ENCODE measurements around the gene CSNK1A1.
"Not testable (repeated sequence)": the region's sequence is repeated elsewhere in the genome, so short reads cannot be mapped to it uniquely, and the experiment has no call there.

CSNK1A1 gene

DNA sequence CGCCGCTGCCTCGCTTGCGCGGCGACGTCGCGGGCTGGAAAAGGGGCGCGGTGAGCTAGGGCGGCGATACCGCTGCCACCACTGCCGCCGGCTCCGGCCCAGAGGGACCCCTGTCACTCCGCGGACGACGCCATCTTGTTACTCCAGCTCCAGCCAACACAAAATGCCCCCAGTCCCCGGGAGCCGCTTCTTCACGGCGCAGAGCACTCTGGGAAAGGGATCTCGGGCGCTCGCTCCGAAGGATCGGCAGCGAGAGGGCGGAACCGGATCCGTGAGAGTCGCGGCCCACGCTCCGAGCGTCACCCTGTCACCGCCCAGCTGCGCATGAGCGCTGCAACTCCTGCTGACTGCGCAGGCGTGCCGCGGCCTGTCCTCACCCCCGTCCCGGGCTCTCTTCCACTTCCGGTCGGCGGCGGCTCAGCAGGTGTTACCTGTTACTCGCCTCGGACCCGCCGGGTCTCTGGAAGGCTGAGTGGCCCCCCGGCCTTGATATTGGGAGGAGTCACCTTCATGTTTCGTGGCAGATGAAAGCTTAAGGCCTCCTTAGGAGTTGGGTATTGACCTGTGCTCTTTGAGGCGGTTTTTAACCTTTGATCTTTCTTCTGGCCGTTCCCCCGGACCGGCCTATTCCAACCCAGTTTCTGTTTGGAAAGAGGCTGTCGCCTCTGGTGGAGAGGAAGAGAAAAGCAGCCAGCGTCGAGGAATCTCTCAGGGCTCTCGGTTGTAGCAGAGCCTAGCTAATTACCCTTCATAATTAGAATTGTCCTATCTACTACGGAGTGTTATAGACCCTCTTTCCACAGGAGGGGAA lies at the start of gene CSNK1A1:
TSS of gene CSNK1A1 (minus strand) at position 213 of the 811 bp plus-strand sequence. CDS start 475 bp downstream, outside the sequence.
- peak; percentile 96 for DNase-seq (ENCODE audit: low spot score)

DNA sequence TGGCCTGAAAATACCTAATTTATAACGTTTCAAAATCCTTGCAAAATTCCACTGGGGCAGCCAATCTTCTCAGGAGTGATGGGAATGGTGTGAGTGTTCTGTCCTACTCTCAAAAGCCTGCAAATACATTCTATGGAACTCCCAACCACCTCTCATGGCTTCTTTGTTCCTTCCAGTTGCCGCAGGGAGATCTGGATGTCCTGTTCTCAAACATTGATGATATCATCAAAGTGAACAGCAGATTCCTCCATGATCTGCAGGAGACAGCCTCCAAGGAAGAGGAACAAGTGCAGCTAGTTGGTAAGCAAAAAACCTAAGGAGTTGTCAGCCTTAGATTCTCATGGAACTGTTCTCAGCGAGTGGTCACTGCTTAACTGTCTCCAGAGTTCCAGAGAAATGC lies 49.7 kb upstream of the CSNK1A1 start:
- DNase-seq (ENCODE audit: low spot score) = no peak

DNA sequence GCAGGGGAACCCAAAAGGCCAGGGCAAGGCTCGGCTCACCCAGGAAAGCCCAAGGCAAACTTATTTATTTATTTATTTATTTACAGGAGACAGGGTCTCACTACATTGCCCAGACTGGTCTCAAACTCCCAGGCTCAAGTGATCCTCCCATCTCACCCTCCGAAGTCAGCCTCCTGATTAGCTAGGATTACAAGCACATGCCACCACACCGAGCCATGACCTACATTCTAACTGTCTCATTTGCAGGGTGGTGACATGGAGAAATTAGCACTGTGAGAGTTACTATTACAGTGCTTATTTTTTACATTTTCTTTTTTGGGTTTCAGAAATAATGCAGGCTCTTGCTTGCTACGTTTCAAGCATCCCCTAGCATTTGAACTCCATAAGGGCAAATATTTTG lies 48.1 kb upstream of the CSNK1A1 start:
- no peak for DNase-seq (ENCODE audit: low spot score)

DNA sequence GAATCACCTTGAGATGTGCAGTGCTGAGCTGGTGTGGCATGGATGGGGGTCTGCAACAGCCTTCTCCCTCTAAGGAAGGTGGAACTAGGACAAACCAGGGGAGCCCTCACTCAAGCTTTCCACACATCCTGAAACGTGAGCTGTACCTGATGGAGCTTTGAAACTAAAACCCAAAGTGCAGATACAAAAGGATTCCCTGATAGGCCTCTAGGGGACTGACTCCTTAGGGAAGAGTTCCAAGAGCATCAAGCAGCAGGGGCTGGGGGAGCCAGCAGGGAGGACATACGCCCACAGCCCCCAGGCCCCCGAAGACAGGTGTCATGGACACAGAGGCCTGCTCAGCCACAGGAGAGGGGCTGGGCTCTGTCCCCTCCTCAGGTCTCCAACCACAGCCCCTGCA lies 47.7 kb upstream of the CSNK1A1 start:
- no peak for DNase-seq (ENCODE audit: low spot score)

DNA sequence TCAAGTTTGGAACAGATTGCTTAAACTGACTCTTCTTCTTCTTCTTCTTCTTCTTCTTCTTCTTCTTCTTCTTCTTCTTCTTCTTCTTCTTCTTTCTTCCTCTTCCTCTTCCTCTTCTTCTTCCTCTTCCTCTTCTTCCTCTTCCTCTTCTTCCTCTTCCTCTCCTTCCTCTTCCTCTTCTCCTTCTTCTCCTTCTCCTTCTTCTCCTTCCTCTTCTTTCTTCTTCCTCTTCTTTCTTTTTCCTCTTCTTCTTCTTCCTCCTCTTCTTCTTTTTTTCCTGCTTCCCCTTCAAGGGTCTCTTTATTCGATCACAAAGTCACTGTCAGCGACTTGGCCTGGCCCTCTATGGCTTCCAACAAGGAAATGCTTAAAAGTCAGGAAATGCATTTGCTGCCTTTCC lies 47.0 kb upstream of the CSNK1A1 start:
- DNase-seq (ENCODE audit: low spot score) = not testable (repeated sequence)

DNA sequence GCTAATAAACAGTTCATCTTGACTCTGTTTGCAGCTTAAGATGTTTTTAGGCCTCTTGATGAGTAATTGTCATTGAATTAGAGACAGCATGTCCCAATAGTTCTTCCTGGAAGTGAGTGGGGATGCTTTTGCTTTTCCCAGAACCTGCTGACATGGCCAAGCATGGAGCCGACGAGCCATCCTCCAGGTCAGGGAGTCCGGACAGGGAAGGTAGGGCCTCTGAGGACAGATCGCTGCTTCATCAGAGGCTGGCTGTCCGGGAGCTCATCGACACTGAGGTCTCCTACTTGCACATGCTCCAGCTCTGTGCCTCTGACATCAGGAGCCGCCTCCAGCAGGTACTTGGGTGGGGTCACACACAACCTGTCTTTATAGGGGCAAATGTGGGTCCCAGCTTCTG lies 46.4 kb upstream of the CSNK1A1 start:
- no peak for DNase-seq (ENCODE audit: low spot score)

DNA sequence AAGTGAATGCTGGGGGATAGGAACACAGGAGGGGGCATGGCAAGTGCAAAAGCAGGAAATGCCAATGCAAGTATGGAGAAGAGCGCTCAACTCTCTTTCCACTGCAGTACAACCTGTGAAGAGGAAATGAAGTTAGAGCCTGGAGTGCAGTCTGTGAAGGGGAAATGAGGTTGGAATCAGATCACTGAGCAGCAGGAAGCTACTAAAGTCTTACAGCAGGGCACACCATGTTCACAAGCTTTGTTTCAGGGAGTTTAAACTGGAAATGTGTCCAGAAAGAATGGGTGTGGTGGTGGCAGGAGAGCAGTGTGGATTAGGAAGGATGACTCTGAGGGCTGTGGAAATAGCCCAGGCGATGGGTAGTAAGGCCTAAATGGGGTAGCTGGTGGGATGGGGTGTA lies 45.5 kb upstream of the CSNK1A1 start:
- no peak for DNase-seq (ENCODE audit: low spot score)

DNA sequence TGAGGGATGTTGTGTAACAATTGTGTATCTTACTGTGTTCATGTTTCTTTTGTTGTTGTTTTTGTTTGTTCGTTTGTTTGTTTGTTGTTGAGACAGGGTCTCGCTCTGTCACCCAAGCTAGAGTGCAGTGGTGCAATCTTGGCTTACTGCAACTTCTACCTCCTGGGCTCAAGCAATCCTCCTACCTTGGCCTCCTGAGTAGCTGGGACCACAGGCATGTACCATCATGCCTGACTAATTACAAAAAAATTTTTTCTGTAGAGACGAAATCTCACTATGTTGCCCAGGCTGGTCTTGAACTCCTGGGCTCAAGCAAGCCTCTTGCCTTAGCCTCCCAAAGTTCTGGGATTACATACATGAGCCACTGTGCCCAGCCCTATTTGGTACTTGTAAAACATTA lies 43.9 kb upstream of the CSNK1A1 start:
- not testable (repeated sequence) for DNase-seq (ENCODE audit: low spot score)

DNA sequence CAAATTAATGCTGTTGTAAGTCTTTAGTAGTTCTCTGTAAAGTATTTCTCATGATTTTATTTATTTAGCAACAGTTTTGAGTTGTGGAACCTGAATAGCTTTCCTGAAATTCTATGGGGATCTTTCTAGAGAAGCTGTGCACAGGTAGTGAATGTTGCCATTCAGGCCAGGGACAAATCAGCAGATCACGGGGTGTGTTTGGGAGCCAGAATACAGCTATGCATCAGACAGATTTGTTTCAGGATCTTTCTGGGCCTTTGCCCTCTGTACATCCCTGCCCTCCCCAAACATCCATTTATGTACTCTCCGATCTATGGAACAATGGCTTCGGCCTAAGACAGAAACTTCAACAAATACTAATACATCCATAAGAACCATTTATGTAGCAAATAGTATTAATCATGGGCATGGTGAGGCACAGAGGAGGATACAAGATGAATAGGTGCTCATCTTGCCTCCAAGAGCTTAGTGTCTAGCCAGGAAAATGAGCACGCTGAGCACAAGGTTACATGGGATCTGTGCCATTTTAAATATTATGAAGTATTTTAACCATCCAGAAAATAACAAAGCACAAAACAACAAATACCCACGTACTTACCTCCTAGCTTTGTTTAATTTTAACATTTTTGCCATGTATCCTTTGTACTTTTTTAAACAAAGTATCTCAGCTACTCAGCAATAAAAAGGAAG lies 43.1 kb upstream of the CSNK1A1 start:
- no peak for DNase-seq (ENCODE audit: low spot score)

DNA sequence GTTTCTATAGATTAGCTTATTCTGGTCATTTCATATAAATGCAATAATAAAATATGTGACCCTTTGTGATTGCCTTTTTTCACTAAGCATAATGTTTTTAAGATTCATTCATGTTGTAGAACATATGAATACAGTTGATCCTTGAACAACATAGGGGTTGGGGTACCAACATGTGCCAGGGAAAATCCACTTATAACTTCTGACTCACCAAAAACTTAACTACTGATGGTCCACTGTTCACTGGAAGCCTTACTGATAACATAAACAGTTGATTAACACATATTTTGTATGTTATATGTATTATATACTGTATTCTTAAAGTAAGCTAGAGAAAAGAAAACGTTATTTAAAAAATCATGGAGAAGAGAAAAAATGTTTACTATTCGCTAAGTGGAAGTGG lies 42.1 kb upstream of the CSNK1A1 start:
- DNase-seq (ENCODE audit: low spot score) = no peak

DNA sequence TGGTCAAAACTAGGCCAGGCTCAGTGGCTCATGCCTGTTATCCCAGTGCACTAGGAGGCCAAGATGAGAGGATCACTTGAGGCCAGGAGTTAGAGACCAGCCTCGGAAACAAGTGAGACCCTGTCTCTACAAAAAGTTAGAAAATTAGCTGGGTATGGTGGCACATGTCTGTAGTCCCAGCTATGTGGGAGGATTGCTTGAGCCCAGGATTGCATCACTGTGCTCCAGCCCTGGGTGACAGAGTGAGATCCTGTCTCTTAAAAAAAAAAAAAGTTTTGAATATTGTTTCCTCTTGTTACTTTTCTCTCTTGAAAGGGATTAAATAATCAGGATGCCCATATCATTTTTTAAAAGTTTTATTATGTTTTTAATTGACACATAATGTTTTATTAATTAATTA lies 37.7 kb upstream of the CSNK1A1 start:
- DNase-seq (ENCODE audit: low spot score) = no peak

DNA sequence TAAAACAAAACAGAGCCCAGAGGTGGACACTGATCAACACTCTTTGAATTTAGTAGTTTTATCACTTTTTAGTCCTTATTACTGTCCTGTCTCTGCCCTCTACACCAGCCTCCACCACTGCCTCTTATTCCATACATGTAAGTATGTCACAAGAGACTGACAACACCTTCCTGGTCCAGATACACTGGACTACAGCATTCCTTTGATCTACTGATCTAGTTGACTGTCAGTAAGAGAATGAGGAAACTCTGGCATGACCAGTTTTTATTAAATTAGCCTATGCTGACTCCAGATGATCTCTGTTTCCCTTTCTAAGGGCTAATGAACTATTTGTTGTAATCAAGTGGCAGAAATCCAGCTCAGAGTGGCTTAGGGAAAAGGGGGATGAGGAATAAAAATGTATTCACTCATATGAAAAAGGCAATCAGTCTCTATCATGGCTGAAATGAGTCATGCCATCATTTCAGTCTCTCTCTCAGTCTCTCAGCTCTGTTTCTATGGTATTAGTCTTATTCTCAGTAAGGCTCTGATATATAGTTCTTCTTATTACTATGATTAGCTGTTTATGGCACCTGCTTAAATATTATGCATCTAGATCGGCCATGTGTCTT lies 35.6 kb upstream of the CSNK1A1 start:
- DNase-seq (ENCODE audit: low spot score) = no peak

DNA sequence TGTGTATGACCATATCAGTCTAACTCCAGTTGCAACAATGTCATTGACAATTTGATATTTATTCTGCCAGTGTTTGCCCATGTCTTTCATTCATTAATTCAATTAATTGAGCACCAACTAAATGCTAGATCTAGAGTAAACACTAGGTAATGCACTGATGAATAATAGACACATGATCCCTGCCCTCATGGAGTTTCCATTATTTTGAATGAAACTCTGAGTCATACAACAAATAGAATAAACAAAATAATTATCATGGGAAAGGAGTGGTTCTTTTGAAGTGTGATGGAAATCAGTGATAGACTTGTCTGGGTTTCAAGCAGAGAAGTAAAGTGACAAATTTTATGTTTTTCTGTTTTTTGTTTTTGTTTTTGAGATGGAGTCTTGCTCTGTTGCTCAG lies 34.7 kb upstream of the CSNK1A1 start:
- no peak for DNase-seq (ENCODE audit: low spot score)

DNA sequence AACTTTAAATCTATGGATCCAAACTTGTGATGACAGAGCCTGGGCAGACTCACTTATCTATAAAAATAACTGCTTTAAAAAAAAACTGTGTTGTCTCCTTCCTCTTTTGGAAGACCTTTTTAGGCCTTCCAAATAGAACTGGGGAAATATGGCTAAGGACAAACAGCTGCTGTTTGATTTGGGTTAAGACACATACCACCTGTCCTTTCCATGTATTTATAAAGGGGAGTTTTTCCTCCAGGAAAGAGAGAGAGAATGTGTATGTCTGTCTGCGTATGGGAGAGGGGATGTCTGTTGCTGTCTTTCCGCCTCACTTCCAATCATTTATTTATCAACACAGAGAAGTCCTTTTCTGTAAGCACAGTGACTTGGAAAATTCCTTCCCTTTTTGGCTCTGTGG lies 32.9 kb upstream of the CSNK1A1 start:
- DNase-seq (ENCODE audit: low spot score) = no peak

DNA sequence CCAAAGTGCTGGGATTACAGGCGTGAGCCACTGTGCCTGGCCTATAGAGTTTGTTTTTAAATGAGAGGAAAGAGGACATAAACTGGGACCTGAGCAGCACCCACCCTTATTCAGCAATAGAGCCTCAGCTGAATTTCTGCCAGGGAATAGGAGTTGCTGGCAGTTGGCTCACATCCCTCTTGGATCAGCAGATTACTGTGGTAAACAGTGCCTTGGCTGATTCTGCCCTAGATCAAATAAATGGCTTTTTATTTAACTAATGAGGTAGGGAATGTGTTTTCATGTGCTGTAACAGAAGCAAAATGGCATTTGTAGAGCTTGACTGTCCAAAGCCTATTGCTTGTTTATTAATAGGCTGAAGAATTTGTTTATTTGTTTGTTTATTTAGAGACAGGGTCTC lies 32.2 kb upstream of the CSNK1A1 start:
- DNase-seq (ENCODE audit: low spot score) = no peak

DNA sequence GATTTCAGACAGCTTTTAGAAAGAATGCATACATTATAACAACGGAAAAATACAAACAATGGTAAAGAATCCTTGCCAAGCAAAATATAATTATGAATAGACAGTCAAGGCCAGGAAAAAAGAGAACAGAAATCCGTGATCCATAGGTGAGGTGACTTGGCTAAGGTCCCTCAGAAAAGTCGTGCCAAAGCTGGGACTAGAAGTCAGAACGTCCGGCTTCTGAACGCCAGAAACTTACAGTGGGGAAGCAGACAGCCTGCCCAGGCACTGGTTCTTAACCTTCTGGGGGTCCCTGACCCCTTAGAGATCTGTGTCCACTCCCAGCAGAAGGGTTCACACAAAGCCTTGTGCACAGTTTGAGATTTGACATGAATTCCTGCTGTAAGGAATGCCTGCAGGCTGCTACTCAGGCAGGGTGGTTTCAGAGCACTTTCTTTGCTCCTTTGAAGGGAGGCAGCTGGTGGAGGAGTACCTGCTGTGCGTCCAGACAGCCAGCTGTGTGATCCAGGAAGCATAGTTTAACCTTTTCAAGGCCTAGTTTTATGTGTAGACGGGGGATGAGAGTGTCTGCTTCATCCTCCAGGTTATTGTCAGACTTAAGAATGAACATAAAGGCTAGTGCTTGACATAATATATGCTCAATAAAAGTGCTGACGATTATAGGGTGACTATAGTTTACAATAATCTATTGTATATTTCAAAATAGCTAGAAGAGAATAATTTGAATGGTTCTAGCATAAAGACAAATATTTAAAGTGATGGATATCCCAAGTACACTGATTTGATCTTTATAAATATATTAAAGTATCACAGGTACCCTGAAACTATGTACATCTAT lies 30.9 kb upstream of the CSNK1A1 start:
- DNase-seq (ENCODE audit: low spot score) = no peak

DNA sequence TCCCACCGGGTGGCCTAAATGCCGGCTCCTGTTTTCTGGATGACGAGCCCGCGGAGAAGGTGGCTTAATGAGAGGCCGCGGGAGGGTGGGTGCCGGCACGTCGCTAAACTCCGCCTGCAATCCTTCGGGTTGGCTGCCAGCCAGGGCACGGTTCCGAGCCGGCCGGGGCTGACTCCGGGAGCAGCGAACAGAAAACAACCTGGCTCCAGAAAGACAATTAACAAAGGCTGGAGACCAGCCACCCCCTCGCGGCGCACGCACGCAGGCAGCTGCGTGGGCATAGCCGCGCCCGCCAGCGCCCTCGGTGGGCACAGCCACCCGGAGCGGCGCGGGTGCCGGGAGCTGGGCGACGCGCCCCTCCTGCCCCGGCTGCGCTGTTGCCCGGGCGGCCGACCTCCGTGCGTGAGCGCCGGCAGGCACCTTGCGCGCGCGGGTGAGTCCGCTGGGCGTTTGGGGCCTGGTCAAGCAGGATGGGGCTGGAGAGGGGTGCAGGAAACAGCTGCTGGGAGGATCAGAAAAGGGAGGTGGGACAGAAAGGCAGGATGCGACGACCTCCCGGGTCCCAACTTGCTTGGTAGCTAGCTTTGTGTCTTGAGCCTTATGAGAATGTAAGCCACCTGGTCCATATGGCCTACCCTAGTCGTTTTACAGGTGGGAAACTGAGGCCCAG lies 30.1 kb upstream of the CSNK1A1 start, which contains the start of gene ARHGEF37:
TSS of gene ARHGEF37 (plus strand) at position 307 of the 670 bp plus-strand sequence. CDS start 16,272 bp downstream, outside the sequence.
- DNase-seq (ENCODE audit: low spot score) = peak; percentile 13

DNA sequence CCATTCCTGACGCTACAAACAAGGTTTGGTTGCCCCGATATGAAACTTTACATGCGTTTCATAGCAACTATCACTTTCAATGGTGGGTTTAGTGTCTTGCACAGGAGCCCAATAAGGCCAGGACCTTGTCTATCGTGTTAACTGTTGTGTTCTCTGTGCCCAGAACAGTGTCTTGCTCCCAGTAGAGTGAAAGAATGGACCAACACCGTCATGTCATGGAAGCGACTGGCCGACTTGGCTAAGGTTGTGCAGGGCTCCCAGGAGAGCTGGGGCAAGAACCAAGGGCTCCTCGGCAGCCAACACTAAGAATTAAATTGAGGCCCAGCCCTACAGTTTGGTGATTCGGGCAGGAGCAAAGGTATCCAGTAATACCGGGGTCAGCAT lies 29.6 kb upstream of the CSNK1A1 start:
- DNase-seq (ENCODE audit: low spot score) = no peak

DNA sequence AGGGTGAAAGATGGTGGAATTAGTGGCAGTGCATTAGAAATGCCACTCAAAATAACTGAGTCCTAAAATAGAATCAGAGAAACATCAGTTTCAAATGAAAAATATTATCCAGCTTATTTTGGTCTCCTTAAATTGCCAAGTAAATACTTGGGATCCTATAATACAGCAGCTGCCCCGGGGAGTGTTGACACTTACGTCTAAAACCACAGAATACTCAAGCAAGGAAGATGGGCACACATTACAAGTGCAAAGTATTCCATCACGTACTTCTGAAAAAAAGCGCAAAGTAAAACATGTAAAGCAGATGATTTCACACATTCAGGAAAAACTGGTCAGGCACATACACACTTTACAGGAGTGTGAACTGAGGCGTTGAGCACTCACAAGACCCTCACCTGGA lies 27.7 kb upstream of the CSNK1A1 start:
- no peak for DNase-seq (ENCODE audit: low spot score)

DNA sequence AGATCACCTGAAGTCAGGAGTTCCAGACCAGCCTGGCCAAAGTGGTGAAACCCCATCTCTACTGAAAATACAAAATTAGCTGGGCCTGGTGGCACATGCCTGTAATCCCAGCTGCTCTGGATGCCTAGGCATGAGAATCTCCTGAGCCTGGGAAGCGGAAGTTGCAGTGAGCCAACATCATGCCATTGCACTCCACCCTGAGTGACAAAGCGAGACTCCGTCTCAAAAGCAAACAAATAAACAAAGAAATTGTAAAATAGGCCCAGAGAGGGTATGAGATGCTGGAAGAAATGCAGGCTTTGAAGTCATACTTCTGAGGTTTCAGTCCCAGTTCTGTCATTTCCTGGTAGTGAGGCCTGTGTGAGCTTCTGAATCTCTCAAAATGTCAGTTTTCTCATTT lies 24.8 kb upstream of the CSNK1A1 start:
- no peak for DNase-seq (ENCODE audit: low spot score)

DNA sequence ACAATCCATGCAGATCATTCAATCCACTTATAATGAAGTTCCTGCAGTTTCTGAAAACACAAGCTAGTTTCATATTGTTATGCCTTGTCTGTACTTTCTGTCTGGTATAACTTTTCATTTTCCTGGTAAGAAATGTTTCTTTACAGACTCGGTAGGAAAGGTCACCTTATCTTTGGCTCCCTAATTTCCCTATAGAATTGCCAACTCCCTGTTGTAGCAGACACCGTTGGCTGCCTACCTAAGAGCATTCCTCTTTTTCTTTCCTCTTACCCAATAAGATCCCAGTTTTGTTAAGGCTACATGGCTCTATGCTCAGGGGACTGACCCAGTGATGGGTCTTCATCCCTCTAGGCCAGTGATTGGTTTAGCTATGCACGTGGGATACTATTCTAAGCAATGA lies 23.9 kb upstream of the CSNK1A1 start:
- no peak for DNase-seq (ENCODE audit: low spot score)

Measured in COLO829 (cell line).